CD14-positive monocyte (primary cell): ENCODE data around the gene PDE4D. TPM values are rescaled to one million over a fixed set of nuclear protein-coding genes. Genes with fewer than 3 reads are reported as not detected.

Source experiments
- DNase-seq, 3 donors: peaks; one replicate each; pipeline ENCODE4 v3.0.0-alpha.2; 2011 to 2022
- H2AFZ ChIP-seq: 2 replicates; pipeline ENCODE4 v1.6.0; 2012; ENCODE audit warnings: mild to moderate bottlenecking, low read depth, low read length, inconsistent platforms; ENCODE audit not compliant: insufficient read depth, poor library complexity, severe bottlenecking
- H3K27ac ChIP-seq, 2 donors: 1 replicate in 1 of 2; 2 replicates in 1 of 2; pipeline ENCODE4 v1.5.1; 2012 to 2013; ENCODE audit warnings: low read length in 2 of 2, control low read depth in 1 of 2, inconsistent platforms in 1 of 2, low read depth in 1 of 2, mild to moderate bottlenecking in 1 of 2
- H3K27me3 ChIP-seq, 2 donors: one replicate each; pipeline versions ENCODE4 v1.6.0 to v1.6.1; 2011 to 2013; ENCODE audit warnings: low read length in 2 of 2; ENCODE audit not compliant: control insufficient read depth in 2 of 2, insufficient read depth in 2 of 2
- H3K36me3 ChIP-seq, 2 donors: replicated peaks in 1 of 2; 1 replicate in 1 of 2; 2 replicates in 1 of 2; pipeline versions ENCODE4 v1.5.1 to v1.6.1; 2012 to 2013; ENCODE audit warnings: low read length in 2 of 2, control low read depth in 1 of 2, inconsistent platforms in 1 of 2, mild to moderate bottlenecking in 1 of 2; ENCODE audit not compliant: insufficient read depth in 2 of 2, control insufficient read depth in 1 of 2
- H3K4me1 ChIP-seq, 2 donors: 1 replicate in 1 of 2; 2 replicates in 1 of 2; pipeline versions ENCODE4 v1.5.1 to v1.6.1; 2012 to 2013; ENCODE audit warnings: low read length in 2 of 2, control low read depth in 1 of 2, inconsistent platforms in 1 of 2, mild to moderate bottlenecking in 1 of 2, moderate library complexity in 1 of 2; ENCODE audit not compliant: insufficient read depth in 2 of 2, control insufficient read depth in 1 of 2
- H3K4me2 ChIP-seq: replicated peaks from 2 replicates; pipeline ENCODE3; 2012; ENCODE audit warnings: low read length, moderate library complexity, mild to moderate bottlenecking; ENCODE audit not compliant: poor library complexity, severe bottlenecking; ENCODE audit errors: extremely low read depth
- H3K4me3 ChIP-seq, 3 experiments: fragments of 200-600 bp in 1 of 3; sonication (generic) in 1 of 3; replicated peaks in 1 of 3; 1 replicate in 2 of 3; 2 replicates in 1 of 3; pipeline ENCODE4 v1.5.1; 2011 to 2013; ENCODE audit warnings: low read length in 3 of 3, mild to moderate bottlenecking in 3 of 3, control low read depth in 2 of 3, low read depth in 2 of 3, inconsistent platforms in 1 of 3, moderate library complexity in 1 of 3
- H3K79me2 ChIP-seq: 2 replicates; pipeline ENCODE4 v1.6.0; 2012; ENCODE audit warnings: mild to moderate bottlenecking, control low read depth, inconsistent platforms, low read length, moderate library complexity; ENCODE audit not compliant: insufficient read depth
- H3K9ac ChIP-seq: 2 replicates; pipeline ENCODE4 v1.6.0; 2017; ENCODE audit warnings: low read length, mild to moderate bottlenecking; ENCODE audit not compliant: insufficient read depth, poor library complexity, severe bottlenecking
- H3K9me3 ChIP-seq, 2 donors: replicated peaks in 1 of 2; 1 replicate in 1 of 2; 2 replicates in 1 of 2; pipeline versions ENCODE4 v1.5.1 to v1.6.1; 2012 to 2013; ENCODE audit warnings: low read length in 2 of 2, control low read depth in 1 of 2; ENCODE audit not compliant: control insufficient read depth in 1 of 2, insufficient read depth in 1 of 2
- H4K20me1 ChIP-seq: 2 replicates; pipeline ENCODE4 v1.6.0; 2012; ENCODE audit warnings: mild to moderate bottlenecking, low read length, control low read depth, moderate library complexity; ENCODE audit not compliant: insufficient read depth
- H3K27ac Mint-ChIP-seq, 7 donors: one replicate each; pipeline ENCODE4 v1.8.0; 2020; ENCODE audit warnings: mild to moderate bottlenecking in 7 of 7, mixed read lengths in 7 of 7, moderate library complexity in 6 of 7, inconsistent platforms in 2 of 7
- H3K27me3 Mint-ChIP-seq, 3 donors: one replicate each; pipeline ENCODE4 v1.8.0; 2021 to 2022; ENCODE audit warnings: low read depth in 3 of 3, mild to moderate bottlenecking in 3 of 3, mixed read lengths in 3 of 3, moderate library complexity in 3 of 3, inconsistent platforms in 1 of 3
- H3K36me3 Mint-ChIP-seq, 2 donors: one replicate each; pipeline ENCODE4 v1.8.0; 2020; ENCODE audit warnings: mixed read lengths in 2 of 2, inconsistent platforms in 1 of 2, mild to moderate bottlenecking in 1 of 2
- H3K4me1 Mint-ChIP-seq: one replicate; pipeline ENCODE4 v1.8.0; 2020; ENCODE audit warnings: mild to moderate bottlenecking, mixed read lengths
- H3K4me3 Mint-ChIP-seq, 2 donors: one replicate each; pipeline ENCODE4 v1.8.0; 2020; ENCODE audit warnings: mild to moderate bottlenecking in 2 of 2, mixed read lengths in 2 of 2, moderate library complexity in 1 of 2
- H3K9me3 Mint-ChIP-seq, 7 donors: one replicate each; pipeline ENCODE4 v1.8.0; 2020 to 2022; ENCODE audit warnings: mixed read lengths in 7 of 7, mild to moderate bottlenecking in 6 of 7, moderate library complexity in 6 of 7, inconsistent platforms in 2 of 7
- WGBS: methylation state at CpG from one replicate; pipeline ENCODE4 v1.1.5; 2013; ENCODE audit warnings: missing lambda C conversion rate; ENCODE audit not compliant: insufficient coverage; 5-methylcytosine and 5-hydroxymethylcytosine counted together
- intact Hi-C, 2 donors: fragments of 100-400 bp; cut with micrococcal nuclease; formaldehyde crosslinking; loops; one replicate each; pipeline versions ENCODE4 v1.15.0 to v1.15.1; 2023
- polyA plus RNA-seq, 3 donors: library from polyadenylated mRNA; depleted of rRNA in 1 of 3; unstranded in 2 of 3; stranded (reverse) in 1 of 3; fragments of 300-500 nt in 2 of 3; fragments of >200 nt in 1 of 3; fragmentation: Illumina TruSeq in 2 of 3; gene quantifications; 1 replicate in 2 of 3; 2 replicates in 1 of 3; pipeline ENCODE4 v1.2.3, GENCODE V29; 2012 to 2021
- TF ChIP-seq, protein P1 (sequence below): fragments of 200-600 bp; IDR thresholded peaks from one replicate; pipeline ENCODE4 v1.8.0; 2022; ENCODE audit warnings: antibody characterized with exemption, mild to moderate bottlenecking

The PDE4D gene
- polyA plus RNA-seq, 3 donors, result 1.9 to 3.4 (median 2.8) TPM

DNA sequence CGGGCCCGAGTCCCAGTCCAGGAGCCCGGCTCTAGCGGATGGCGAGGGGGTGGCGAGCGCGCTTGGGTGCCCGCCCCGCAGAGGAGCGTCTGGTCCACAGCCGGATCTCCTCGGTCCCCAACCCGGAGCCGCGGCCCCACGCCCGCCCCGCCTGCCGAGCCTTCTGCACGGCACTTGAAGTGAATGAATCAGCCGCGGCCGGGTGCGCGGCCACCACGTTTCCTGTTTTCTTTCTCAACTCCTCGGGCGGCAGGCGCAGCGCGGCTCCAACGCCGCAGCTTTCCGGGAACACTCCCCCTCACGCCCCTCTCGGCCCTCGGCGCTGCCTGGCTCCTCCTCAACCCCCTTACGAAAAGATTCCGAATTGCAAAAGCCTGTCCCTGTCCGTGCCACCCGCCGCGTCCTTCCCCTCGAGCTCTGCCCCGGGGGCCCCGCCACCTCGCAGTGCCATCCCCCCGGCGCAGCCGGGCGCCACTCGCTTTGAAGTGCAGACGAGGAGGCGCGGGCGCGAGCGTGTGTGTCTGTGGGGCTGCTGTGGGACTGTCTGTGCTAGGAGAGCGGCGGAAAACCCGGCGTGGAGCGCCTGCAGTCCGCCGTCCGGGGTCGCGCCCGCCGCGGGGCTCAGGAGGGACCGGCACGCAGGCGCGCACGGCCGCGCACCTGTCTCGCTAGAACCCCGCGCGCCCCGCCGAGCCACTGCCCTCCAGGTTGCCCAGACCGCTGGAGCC lies 854.1 kb downstream of the PDE4D start:
- peaks cover 0 to 1% (median 0%) of the 10 kb centered on the region in 7 donors for H3K9me3 Mint-ChIP-seq
- under 1% methylated on average over 86 of the region's 87 CpGs for WGBS
- intact Hi-C loops, result loop anchor here (2.0 to 5.0 kb wide), 2 partner anchors 88 to 89 kb away; no protein-coding TSS in a partner anchor
- Histone ChIP-seq H4K20me1 (no peaks in the 10 kb centered on the region), H3K4me1 (peaks cover 29 to 49% of the 10 kb centered on the region in 2 donors), H3K4me3 (peak overlapping the region; percentile 78 to 88 (median 79)), H3K9ac (peak overlapping the region; percentile 83), H3K27ac (peak overlapping the region; percentile 22 to 82), H3K4me2 (peak overlapping the region; percentile 92), H3K27me3 (no peaks in the 10 kb centered on the region), H2AFZ (peak overlapping the region; percentile 95), H3K9me3 (no peaks in the 10 kb centered on the region), H3K79me2 (peaks cover 23% of the 10 kb centered on the region), H3K36me3 (no peaks in the 10 kb centered on the region)
- peaks cover 0 to 3% (median 0%) of the 10 kb centered on the region in 3 donors for H3K27me3 Mint-ChIP-seq
- peaks cover 0 to 4% of the 10 kb centered on the region in 2 donors for H3K36me3 Mint-ChIP-seq
- peak overlapping the region; percentile 98 to 100 for H3K4me3 Mint-ChIP-seq
- H3K4me1 Mint-ChIP-seq, result peaks cover 52% of the 10 kb centered on the region
- peak; percentile 83 to 89 (median 87) for DNase-seq
- peak overlapping the region; percentile 85 to 94 (median 90) for H3K27ac Mint-ChIP-seq
- TF ChIP-seq, protein P1, sequence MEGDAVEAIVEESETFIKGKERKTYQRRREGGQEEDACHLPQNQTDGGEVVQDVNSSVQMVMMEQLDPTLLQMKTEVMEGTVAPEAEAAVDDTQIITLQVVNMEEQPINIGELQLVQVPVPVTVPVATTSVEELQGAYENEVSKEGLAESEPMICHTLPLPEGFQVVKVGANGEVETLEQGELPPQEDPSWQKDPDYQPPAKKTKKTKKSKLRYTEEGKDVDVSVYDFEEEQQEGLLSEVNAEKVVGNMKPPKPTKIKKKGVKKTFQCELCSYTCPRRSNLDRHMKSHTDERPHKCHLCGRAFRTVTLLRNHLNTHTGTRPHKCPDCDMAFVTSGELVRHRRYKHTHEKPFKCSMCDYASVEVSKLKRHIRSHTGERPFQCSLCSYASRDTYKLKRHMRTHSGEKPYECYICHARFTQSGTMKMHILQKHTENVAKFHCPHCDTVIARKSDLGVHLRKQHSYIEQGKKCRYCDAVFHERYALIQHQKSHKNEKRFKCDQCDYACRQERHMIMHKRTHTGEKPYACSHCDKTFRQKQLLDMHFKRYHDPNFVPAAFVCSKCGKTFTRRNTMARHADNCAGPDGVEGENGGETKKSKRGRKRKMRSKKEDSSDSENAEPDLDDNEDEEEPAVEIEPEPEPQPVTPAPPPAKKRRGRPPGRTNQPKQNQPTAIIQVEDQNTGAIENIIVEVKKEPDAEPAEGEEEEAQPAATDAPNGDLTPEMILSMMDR, result no peak

DNA sequence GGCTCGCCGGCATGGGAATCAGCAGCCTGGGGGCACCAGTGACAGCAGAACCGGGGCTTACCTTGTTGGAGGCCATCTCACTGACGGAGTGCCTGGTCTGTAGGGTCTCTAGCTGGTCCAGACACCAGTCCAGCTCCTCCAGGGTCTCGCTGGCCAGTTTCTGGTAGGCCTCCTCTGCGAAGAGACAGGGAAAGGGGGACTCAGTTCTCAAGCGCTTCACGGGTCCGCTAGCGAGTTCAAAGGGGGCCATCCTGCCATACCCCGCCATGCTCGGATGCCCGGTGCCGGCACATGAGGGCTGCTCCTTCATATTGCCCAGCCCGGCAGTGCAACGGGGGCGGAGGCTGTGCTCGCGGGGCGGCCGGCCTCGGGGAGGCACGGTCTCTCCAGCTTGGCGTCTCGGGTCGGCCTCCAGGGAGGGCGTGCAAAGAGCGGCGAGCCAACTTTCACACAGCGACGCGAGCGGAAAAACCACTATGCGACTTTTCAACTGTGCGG lies 854.7 kb downstream of the PDE4D start:
- Histone ChIP-seq H3K4me2 (peak overlapping the region; percentile 92), H4K20me1 (no peaks in the 10 kb centered on the region), H3K9me3 (no peaks in the 10 kb centered on the region), H3K4me3 (peak overlapping the region; percentile 78 to 88 (median 79)), H3K27ac (peak overlapping the region; percentile 22 to 82), H3K4me1 (peaks cover 29 to 49% of the 10 kb centered on the region in 2 donors), H3K79me2 (peaks cover 23% of the 10 kb centered on the region), H3K36me3 (no peaks in the 10 kb centered on the region), H3K27me3 (no peaks in the 10 kb centered on the region), H2AFZ (peak overlapping the region; percentile 95), H3K9ac (peak overlapping the region; percentile 83)
- TF ChIP-seq, protein P1, result no peak
- peaks cover 54% of the 10 kb centered on the region for H3K4me1 Mint-ChIP-seq
- WGBS, result under 1% methylated on average over 35 of the region's 35 CpGs
- H3K27me3 Mint-ChIP-seq, result peaks cover 0 to 3% (median 0%) of the 10 kb centered on the region in 3 donors
- intact Hi-C loops, result no loop called here
- peaks cover 0 to 1% (median 0%) of the 10 kb centered on the region in 7 donors for H3K9me3 Mint-ChIP-seq
- peak overlapping the region; percentile 38 to 94 (median 85) for H3K27ac Mint-ChIP-seq
- peak overlapping the region; percentile 98 to 100 for H3K4me3 Mint-ChIP-seq
- peak in 1 of 3 donors; percentile 12 for DNase-seq
- peaks cover 0 to 4% of the 10 kb centered on the region in 2 donors for H3K36me3 Mint-ChIP-seq
